GM15510 (cell line): Measurements from ENCODE around the gene OR4D9.

Experiments
- POLR2A ChIP-seq: IDR thresholded peaks from 3 replicates; pipeline ENCODE4 v1.6.1; 2011; ENCODE audit warnings: borderline replicate concordance; ENCODE audit not compliant: insufficient read length; ENCODE audit errors: extremely low read depth

Gene OR4D9

DNA sequence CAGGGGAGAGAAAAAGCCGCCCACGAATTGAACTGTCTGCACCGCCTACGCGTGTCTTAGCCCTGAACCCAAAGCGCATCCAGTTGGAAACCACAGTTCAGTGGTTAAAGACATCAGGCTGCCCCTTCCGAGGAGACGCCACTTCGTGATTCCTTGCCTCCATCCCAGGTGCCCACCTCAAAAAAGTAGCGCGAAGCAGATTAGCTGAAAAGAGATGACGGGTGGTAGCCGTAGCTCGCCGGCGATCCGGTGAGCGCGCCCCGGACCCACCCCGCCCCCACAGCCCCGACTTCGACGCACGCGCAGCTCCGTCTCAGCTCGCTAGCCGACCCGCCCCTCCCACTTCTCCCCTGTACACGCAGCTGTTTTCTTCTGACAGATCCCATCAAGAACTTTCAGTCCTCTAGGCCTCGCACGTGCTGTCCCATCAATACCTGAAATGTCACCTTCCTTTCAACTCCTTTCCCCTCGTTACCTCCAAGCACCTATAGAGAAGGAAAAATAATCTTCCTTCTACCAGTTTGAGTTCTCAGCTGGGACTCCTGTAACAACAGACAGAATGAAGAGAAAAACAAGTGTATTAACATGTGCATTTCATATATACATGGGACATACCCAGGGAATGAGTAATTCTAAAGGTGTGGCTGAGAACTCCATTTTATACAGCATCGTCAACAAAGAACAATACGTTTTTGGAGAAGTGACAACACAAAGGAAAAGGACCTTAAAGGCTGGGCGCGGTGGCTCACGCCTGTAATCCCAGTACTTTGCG lies 49.5 kb downstream of the OR4D9 start:
- peak; percentile 40 for TF ChIP-seq POLR2A

DNA sequence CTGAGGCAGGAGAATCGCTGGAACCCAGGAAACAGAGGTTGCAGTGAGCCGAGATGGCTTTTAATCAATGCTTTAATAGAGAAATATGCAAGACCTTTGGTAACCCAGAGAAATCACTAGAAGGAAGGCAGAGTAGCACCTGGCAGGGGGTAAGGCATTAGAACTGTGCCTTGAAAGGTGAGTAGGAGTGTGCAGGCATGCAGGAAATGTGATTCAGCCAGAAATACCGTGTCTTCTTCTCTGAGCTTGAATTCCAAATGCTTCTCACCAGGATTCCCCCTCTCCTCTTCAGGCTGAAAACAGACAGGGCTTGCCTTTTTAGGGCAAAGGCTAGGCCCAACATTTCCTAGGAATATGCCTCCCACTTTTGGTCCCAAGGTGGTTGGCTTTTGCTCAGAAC lies 51.0 kb downstream of the OR4D9 start:
- no peak for TF ChIP-seq POLR2A
